BLaER1 (cell line): ENCODE measurements around the gene MGAT1.
"Not testable (repeated sequence)": the region's sequence is repeated elsewhere in the genome, so short reads cannot be mapped to it uniquely, and the experiment has no call there.

Experiments
- H3K27ac ChIP-seq: shearing (Covaris generic); formaldehyde crosslinking; 2 replicates; pipeline ENCODE4 v1.8.1; 2022
- H3K27me3 ChIP-seq: shearing (Covaris generic); formaldehyde crosslinking; 2 replicates; pipeline ENCODE4 v1.8.1; 2022
- H3K36me3 ChIP-seq: shearing (Covaris generic); formaldehyde crosslinking; 2 replicates; pipeline ENCODE4 v1.8.1; 2022
- H3K4me1 ChIP-seq: shearing (Covaris generic); formaldehyde crosslinking; 2 replicates; pipeline ENCODE4 v1.8.1; 2022
- H3K4me2 ChIP-seq: shearing (Covaris generic); formaldehyde crosslinking; 2 replicates; pipeline ENCODE4 v1.8.1; 2022
- H3K4me3 ChIP-seq: shearing (Covaris generic); formaldehyde crosslinking; 2 replicates; pipeline ENCODE4 v1.8.1; 2022
- H3K9ac ChIP-seq: shearing (Covaris generic); formaldehyde crosslinking; 2 replicates; pipeline ENCODE4 v1.8.1; 2022
- H3K9me3 ChIP-seq: shearing (Covaris generic); formaldehyde crosslinking; 2 replicates; pipeline ENCODE4 v1.8.1; 2022
- H4K20me1 ChIP-seq: shearing (Covaris generic); formaldehyde crosslinking; 2 replicates; pipeline ENCODE4 v1.8.1; 2022
- Cebpa-rat ChIP-seq: shearing (Covaris generic); IDR thresholded peaks from 2 replicates; pipeline ENCODE4 v1.8.1; 2022

The MGAT1 gene

GRCh38 chr5:180797256-180798192 is 5.1 kb downstream of the MGAT1 start:
- H3K27me3 ChIP-seq, result no peaks in the 10 kb centered on the region
- no peak overlapping the region for H3K9ac ChIP-seq
- 0 out of 2 replicates have a peak overlapping the region, but pooled peaks have one; percentile 94 for H3K4me2 ChIP-seq

GRCh38 chr5:180795771-180796313 is 6.8 kb downstream of the MGAT1 start:
- Histone ChIP-seq H3K9me3 (no peaks in the 10 kb centered on the region), H3K4me3 (no peak overlapping the region), H3K27me3 (no peaks in the 10 kb centered on the region), H3K4me1 (peaks cover 86% of the 10 kb centered on the region), H3K9ac (no peak overlapping the region), H3K36me3 (peaks cover 94% of the 10 kb centered on the region), H3K27ac (no peak overlapping the region), H4K20me1 (peaks cover 100% of the 10 kb centered on the region), H3K4me2 (peak overlapping the region; percentile 25; the same call in 1 of the 2 replicates)
- TF ChIP-seq Cebpa-rat, result no peak

More at GRCh38 chr5:180797256-180798192, 5.1 kb downstream of the MGAT1 start:
- TF ChIP-seq Cebpa-rat, result no peak
- H3K4me3 ChIP-seq, result no peak overlapping the region
- H3K27ac ChIP-seq, result no peak overlapping the region
- H4K20me1 ChIP-seq, result peaks cover 100% of the 10 kb centered on the region
- peaks cover 77% of the 10 kb centered on the region for H3K36me3 ChIP-seq
- peaks cover 86% of the 10 kb centered on the region for H3K4me1 ChIP-seq
- no peaks in the 10 kb centered on the region for H3K9me3 ChIP-seq

GRCh38 chr5:180792965-180793287 is 9.7 kb downstream of the MGAT1 start:
- no peak for TF ChIP-seq Cebpa-rat
- Histone ChIP-seq H4K20me1 (peaks cover 100% of the 10 kb centered on the region), H3K27me3 (no peaks in the 10 kb centered on the region), H3K27ac (no peak overlapping the region), H3K9me3 (no peaks in the 10 kb centered on the region), H3K4me1 (peaks cover 68% of the 10 kb centered on the region), H3K4me2 (0 out of 2 replicates have a peak overlapping the region, but pooled peaks have one; percentile 9), H3K36me3 (peaks cover 94% of the 10 kb centered on the region), H3K4me3 (no peak overlapping the region), H3K9ac (no peak overlapping the region)

GRCh38 chr5:180792287-180792964 is 10.2 kb downstream of the MGAT1 start:
- no peaks in the 10 kb centered on the region for H3K9me3 ChIP-seq
- H4K20me1 ChIP-seq, result peaks cover 100% of the 10 kb centered on the region
- H3K27ac ChIP-seq, result no peak overlapping the region
- no peak for TF ChIP-seq Cebpa-rat
- no peak overlapping the region for H3K4me2 ChIP-seq
- peaks cover 68% of the 10 kb centered on the region for H3K4me1 ChIP-seq
- no peaks in the 10 kb centered on the region for H3K27me3 ChIP-seq
- no peak overlapping the region for H3K9ac ChIP-seq
- H3K4me3 ChIP-seq, result no peak overlapping the region
- peaks cover 94% of the 10 kb centered on the region for H3K36me3 ChIP-seq

GRCh38 chr5:180791611-180792213 is 10.9 kb downstream of the MGAT1 start:
- H3K4me3 ChIP-seq, result no peak overlapping the region
- no peak overlapping the region for H3K27ac ChIP-seq
- H3K4me1 ChIP-seq, result peaks cover 73% of the 10 kb centered on the region
- no peaks in the 10 kb centered on the region for H3K9me3 ChIP-seq
- no peaks in the 10 kb centered on the region for H3K27me3 ChIP-seq
- TF ChIP-seq Cebpa-rat, result no peak
- H3K9ac ChIP-seq, result no peak overlapping the region
- H4K20me1 ChIP-seq, result peaks cover 100% of the 10 kb centered on the region
- no peak overlapping the region for H3K4me2 ChIP-seq
- H3K36me3 ChIP-seq, result peaks cover 87% of the 10 kb centered on the region

GRCh38 chr5:180790524-180790923 is 12.1 kb downstream of the MGAT1 start:
- Histone ChIP-seq H3K27ac (no peak overlapping the region), H3K9me3 (no peaks in the 10 kb centered on the region), H3K4me1 (peaks cover 75% of the 10 kb centered on the region), H3K27me3 (no peaks in the 10 kb centered on the region), H3K9ac (no peak overlapping the region), H3K36me3 (peaks cover 75% of the 10 kb centered on the region), H4K20me1 (peaks cover 96% of the 10 kb centered on the region), H3K4me3 (no peak overlapping the region), H3K4me2 (no peak overlapping the region)
- no peak for TF ChIP-seq Cebpa-rat

GRCh38 chr5:180790020-180790419 is 12.6 kb downstream of the MGAT1 start:
- no peak for TF ChIP-seq Cebpa-rat
- Histone ChIP-seq H3K9ac (no peak overlapping the region), H3K27me3 (no peaks in the 10 kb centered on the region), H3K4me2 (no peak overlapping the region), H3K4me1 (peaks cover 75% of the 10 kb centered on the region), H3K27ac (no peak overlapping the region), H4K20me1 (peaks cover 91% of the 10 kb centered on the region), H3K9me3 (no peaks in the 10 kb centered on the region), H3K4me3 (no peak overlapping the region), H3K36me3 (peaks cover 70% of the 10 kb centered on the region)

GRCh38 chr5:180788651-180789410 is 13.8 kb downstream of the MGAT1 start:
- H3K4me1 ChIP-seq, result peaks cover 63% of the 10 kb centered on the region
- H3K4me3 ChIP-seq, H3K9ac ChIP-seq, H3K27ac ChIP-seq, H3K4me2 ChIP-seq, H3K27me3 ChIP-seq, H3K9me3 ChIP-seq: not testable (repeated sequence)
- peaks cover 83% of the 10 kb centered on the region for H4K20me1 ChIP-seq
- H3K36me3 ChIP-seq, result peaks cover 60% of the 10 kb centered on the region
